Astrocyte of the cerebellum (primary cell): ENCODE results near the gene HDAC5.

Source experiments
- DNase-seq: peaks from one replicate; pipeline ENCODE4 v3.0.0-alpha.2; 2011; ENCODE audit warnings: low read depth
- H3K4me3 ChIP-seq: 2 replicates; pipeline ENCODE4 v1.5.1; 2011; ENCODE audit warnings: mild to moderate bottlenecking, low read depth, low read length, moderate library complexity
- CTCF ChIP-seq: IDR thresholded peaks from 2 replicates; pipeline ENCODE4 v1.5.1; 2012; ENCODE audit warnings: low read length, low read depth, moderate library complexity, mild to moderate bottlenecking; ENCODE audit errors: missing control alignments
- in situ Hi-C: cut with HindIII; loops from 2 replicates; pipeline ENCODE4 v1.10.0; 2017; ENCODE audit warnings: low sequenced_read_pairs

Gene HDAC5

GRCh38 chr17:44123356-44124117 is at the start of gene HDAC5:
Gene HDAC5, minus strand, starts transcription at chr17:44123641. Its CDS starts 6,126 bp downstream, at chr17:44117515.
- peak; percentile 61 for TF ChIP-seq CTCF
- peak within 1 kb of the TSS; percentile 90 for H3K4me3 ChIP-seq
- peak; percentile 84 for DNase-seq
- in situ Hi-C loops, result no loop called here

- TF ChIP-seq CTCF, result no peak
- in situ Hi-C loops, result no loop called here
- DNase-seq, result no peak
- no peak overlapping the region for H3K4me3 ChIP-seq
Observed at GRCh38 chr17:44171931-44172455, 48.6 kb upstream of the HDAC5 start.

- no peak for TF ChIP-seq CTCF
- no peak for DNase-seq
- no peak within 1 kb of the TSS for H3K4me3 ChIP-seq
- in situ Hi-C loops, result no loop called here
Observed at GRCh38 chr17:44170499-44171201, 47.2 kb upstream of the HDAC5 start, which contains the start of gene ASB16. Gene ASB16, plus strand, starts transcription at chr17:44170704. Its CDS starts 86 bp downstream, at chr17:44170790.

GRCh38 chr17:44170135-44170498 is 46.7 kb upstream of the HDAC5 start:
- TF ChIP-seq CTCF, result no peak
- in situ Hi-C loops, result no loop called here
- no peak for DNase-seq
- no peak overlapping the region for H3K4me3 ChIP-seq

GRCh38 chr17:44167181-44167861 is 43.9 kb upstream of the HDAC5 start:
- no peak overlapping the region for H3K4me3 ChIP-seq
- in situ Hi-C loops, result no loop called here
- TF ChIP-seq CTCF, result no peak
- DNase-seq, result no peak

- DNase-seq, result no peak
- no peak overlapping the region for H3K4me3 ChIP-seq
- no peak for TF ChIP-seq CTCF
- in situ Hi-C loops, result no loop called here
Observed at GRCh38 chr17:44164476-44164875, 41.0 kb upstream of the HDAC5 start.
